ENCODE measurements around the gene TMTC2.

TMTC2 gene

DNA sequence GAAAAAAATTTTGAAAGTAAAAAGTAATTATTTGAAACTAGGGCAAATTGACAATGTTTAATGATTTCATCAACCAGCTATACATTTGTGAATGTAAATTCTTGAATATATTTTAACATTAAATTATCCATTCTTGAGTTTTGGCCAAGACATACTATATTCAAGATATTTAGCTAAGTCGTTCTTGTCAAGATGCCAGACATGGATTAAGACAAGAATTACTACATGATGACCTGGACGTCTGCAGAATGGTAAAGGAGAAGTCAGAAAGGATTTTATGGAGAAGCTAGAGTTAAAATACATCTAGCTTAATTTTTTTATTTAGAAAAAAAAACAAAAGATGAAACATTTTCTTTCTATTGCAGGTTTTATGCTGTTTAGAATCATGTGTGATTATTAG, 255.8 kb downstream of the TMTC2 start:
- DNase-seq (ENCODE audit: low read depth), result no peak
- TF ChIP-seq, protein P1, sequence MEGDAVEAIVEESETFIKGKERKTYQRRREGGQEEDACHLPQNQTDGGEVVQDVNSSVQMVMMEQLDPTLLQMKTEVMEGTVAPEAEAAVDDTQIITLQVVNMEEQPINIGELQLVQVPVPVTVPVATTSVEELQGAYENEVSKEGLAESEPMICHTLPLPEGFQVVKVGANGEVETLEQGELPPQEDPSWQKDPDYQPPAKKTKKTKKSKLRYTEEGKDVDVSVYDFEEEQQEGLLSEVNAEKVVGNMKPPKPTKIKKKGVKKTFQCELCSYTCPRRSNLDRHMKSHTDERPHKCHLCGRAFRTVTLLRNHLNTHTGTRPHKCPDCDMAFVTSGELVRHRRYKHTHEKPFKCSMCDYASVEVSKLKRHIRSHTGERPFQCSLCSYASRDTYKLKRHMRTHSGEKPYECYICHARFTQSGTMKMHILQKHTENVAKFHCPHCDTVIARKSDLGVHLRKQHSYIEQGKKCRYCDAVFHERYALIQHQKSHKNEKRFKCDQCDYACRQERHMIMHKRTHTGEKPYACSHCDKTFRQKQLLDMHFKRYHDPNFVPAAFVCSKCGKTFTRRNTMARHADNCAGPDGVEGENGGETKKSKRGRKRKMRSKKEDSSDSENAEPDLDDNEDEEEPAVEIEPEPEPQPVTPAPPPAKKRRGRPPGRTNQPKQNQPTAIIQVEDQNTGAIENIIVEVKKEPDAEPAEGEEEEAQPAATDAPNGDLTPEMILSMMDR (IDR thresholded peaks at IDR 0.05; ENCODE audit: control insufficient read depth, extremely low read depth, insufficient read depth), result no peak
- H3K4me3 ChIP-seq (ENCODE audit: low read depth, low read length), result no peak overlapping the region

DNA sequence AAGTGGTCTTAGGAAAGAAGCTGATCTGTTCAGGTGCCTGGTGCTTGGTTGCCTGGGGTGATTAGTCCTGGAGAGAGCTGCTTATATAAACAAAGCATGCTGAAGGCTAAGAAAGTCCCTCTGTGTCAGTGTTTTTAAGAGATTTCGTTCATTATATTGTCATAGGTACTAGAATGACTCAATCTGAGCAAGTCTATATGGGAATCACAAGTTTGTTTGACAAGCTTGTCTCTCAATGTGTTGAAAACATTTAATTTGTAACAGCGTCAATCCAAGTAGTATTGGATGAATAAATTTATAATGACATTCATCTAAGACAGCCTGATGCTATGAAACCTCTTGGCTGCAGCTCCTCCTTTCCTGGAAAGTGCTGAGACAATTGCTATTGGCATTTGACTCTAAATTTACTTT, 256.3 kb downstream of the TMTC2 start:
- TF ChIP-seq, protein P1 (IDR thresholded peaks at IDR 0.05; ENCODE audit: control insufficient read depth, extremely low read depth, insufficient read depth), result no peak
- H3K4me3 ChIP-seq (ENCODE audit: low read depth, low read length), result no peak overlapping the region
- DNase-seq (ENCODE audit: low read depth), result no peak

DNA sequence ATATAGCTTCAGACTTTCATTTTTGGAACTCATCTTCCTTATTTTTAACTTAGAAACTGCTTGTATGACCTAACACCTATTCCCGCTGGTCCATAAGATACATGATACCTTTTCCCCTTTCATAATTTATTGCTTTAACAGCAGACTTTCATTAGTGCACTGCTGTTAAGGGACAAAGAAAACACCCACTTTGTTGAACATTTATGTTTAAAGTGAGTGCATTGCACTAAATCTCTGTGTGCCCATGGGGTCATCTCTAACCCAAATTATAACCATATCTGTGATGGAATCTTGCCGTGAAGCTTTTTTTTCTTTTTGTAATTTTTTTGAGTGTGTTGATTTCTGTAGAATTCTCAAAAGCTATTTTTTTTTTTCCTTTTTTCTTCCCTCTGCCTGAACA, 261.8 kb downstream of the TMTC2 start:
- TF ChIP-seq, protein P1 (IDR thresholded peaks at IDR 0.05; ENCODE audit: control insufficient read depth, extremely low read depth, insufficient read depth), result no peak
- no peak for DNase-seq (ENCODE audit: low read depth)
- no peak overlapping the region for H3K4me3 ChIP-seq (ENCODE audit: low read depth, low read length)

DNA sequence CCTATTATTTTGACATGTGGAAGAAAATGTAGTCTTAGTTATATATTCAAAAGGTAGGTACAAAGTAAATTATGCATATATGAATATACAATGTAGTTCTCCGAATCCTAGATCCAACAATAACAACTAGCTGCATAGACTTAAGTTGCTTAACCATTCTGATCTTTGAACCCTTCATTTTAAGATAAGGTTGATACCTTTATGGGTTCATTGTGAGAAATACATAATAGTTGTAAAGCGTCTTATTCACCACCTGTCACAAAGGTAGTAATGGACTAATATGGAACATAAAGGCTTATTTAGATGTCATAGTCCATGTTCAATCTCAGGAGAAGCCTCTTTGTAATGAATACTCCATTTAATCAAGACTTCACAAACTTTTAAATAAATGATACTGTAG, 263.6 kb downstream of the TMTC2 start:
- no peak for DNase-seq (ENCODE audit: low read depth)
- TF ChIP-seq, protein P1 (IDR thresholded peaks at IDR 0.05; ENCODE audit: control insufficient read depth, extremely low read depth, insufficient read depth), result no peak
- no peak overlapping the region for H3K4me3 ChIP-seq (ENCODE audit: low read depth, low read length)

DNA sequence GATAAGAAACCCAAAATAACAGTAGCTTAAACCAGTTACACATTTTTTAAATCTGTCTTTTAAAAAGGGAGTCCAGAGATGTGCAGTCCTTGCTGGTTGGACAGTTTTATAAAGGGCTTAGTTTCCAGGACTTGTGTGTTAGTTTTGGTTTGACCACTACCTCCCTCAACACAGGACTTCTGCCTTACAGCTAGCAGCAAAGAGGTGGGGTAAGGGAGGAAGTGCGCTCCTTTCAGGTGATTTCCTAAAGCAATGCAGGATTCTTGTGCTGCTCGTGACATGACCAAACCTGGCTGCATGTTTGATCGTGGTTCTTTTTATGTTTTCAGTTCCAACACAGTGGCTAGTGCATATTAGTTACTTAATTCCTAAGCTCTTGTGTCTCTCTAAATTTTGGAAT, 266.2 kb downstream of the TMTC2 start:
- TF ChIP-seq, protein P1 (IDR thresholded peaks at IDR 0.05; ENCODE audit: control insufficient read depth, extremely low read depth, insufficient read depth), result no peak
- H3K4me3 ChIP-seq (ENCODE audit: low read depth, low read length), result no peak overlapping the region
- DNase-seq (ENCODE audit: low read depth), result no peak

DNA sequence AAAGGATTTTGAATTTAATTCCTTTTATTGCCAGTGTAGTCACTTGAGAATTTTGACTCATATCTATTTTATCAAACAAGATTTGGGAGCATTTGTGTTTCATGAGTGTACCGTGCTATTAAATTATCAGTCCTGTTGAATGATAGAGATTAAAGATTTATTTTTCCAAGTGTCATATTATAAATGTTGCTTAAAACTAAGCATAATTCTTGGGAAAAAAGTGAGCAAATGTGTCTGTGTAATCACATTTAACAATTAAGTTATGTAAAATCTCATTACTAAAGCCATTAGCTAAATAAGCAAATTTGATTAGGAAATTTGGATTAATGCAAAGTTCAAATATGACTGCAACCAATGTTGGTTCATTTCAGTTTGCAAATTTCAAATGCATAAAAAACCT, 266.7 kb downstream of the TMTC2 start:
- TF ChIP-seq, protein P1 (IDR thresholded peaks at IDR 0.05; ENCODE audit: control insufficient read depth, extremely low read depth, insufficient read depth), result no peak
- DNase-seq (ENCODE audit: low read depth), result no peak
- no peak overlapping the region for H3K4me3 ChIP-seq (ENCODE audit: low read depth, low read length)

DNA sequence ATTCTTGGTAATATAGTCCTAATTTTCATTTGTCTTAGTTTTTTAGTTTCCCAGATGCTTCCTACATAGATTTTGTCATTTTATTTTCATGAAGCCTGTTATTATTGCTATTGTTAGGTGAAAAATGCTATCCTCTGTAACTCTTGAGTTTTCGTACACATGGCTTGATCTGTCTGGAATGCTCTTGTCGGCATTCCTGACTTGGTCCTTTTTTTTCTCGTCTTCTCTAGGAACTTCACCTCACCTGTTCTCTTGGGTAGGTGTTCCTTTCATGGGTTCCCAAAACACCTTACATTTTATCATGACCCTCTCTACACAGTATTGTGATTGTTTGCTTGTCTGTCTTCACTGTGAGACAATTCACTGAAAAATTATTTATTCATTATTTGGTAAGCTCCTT, 267.4 kb downstream of the TMTC2 start:
- TF ChIP-seq, protein P1 (IDR thresholded peaks at IDR 0.05; ENCODE audit: control insufficient read depth, extremely low read depth, insufficient read depth), result no peak
- H3K4me3 ChIP-seq (ENCODE audit: low read depth, low read length), result no peak overlapping the region
- DNase-seq (ENCODE audit: low read depth), result no peak
